ENCODE measurements around the gene GPC6. TPM values are rescaled to one million over a fixed set of nuclear protein-coding genes. Genes with fewer than 3 reads are reported as not detected.
A peak's percentile ranks its signal among the peaks of the same experiment; 100 is the strongest.

GPC6 gene
- total and polyA plus RNA-seq, 2 experiments from 2014 or later: 14.4 to 43.3 TPM

DNA sequence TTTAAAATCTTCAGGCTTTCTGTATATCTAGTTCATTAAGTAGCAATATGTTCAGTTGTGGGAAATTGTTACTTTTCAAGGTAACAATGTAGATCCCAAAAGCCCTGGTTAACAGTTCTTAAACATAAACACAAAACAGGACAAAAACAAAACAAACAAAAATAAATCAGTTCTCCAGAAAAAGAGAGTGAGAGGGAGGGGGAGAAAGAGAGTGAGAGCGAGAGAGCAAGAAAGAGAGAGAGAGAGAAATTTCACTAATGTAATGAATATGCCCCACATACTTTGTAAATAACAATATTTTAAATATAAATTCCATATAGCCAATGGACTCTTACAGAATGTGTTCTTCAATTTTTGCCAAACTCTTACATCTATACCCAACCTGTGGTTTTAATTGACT, 275.5 kb downstream of the GPC6 start:
- no peaks in the 10 kb centered on the region for H3K36me3 ChIP-seq
- H3K9me3 ChIP-seq (ENCODE audit: low read depth): no peaks in the 10 kb centered on the region
- TF ChIP-seq, protein P1, sequence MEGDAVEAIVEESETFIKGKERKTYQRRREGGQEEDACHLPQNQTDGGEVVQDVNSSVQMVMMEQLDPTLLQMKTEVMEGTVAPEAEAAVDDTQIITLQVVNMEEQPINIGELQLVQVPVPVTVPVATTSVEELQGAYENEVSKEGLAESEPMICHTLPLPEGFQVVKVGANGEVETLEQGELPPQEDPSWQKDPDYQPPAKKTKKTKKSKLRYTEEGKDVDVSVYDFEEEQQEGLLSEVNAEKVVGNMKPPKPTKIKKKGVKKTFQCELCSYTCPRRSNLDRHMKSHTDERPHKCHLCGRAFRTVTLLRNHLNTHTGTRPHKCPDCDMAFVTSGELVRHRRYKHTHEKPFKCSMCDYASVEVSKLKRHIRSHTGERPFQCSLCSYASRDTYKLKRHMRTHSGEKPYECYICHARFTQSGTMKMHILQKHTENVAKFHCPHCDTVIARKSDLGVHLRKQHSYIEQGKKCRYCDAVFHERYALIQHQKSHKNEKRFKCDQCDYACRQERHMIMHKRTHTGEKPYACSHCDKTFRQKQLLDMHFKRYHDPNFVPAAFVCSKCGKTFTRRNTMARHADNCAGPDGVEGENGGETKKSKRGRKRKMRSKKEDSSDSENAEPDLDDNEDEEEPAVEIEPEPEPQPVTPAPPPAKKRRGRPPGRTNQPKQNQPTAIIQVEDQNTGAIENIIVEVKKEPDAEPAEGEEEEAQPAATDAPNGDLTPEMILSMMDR (IDR thresholded peaks at IDR 0.05; ENCODE audit: low read depth, low read length): no peak
- no peak overlapping the region for H3K4me3 ChIP-seq
- no peak for DNase-seq (ENCODE audit: low read depth in 1 of 2, low spot score in 1 of 2)
- no peaks in the 10 kb centered on the region for H3K27me3 ChIP-seq
- no peak overlapping the region for H3K27ac ChIP-seq
- peaks cover 25% of the 10 kb centered on the region for H3K4me1 ChIP-seq (ENCODE audit: low read depth)

DNA sequence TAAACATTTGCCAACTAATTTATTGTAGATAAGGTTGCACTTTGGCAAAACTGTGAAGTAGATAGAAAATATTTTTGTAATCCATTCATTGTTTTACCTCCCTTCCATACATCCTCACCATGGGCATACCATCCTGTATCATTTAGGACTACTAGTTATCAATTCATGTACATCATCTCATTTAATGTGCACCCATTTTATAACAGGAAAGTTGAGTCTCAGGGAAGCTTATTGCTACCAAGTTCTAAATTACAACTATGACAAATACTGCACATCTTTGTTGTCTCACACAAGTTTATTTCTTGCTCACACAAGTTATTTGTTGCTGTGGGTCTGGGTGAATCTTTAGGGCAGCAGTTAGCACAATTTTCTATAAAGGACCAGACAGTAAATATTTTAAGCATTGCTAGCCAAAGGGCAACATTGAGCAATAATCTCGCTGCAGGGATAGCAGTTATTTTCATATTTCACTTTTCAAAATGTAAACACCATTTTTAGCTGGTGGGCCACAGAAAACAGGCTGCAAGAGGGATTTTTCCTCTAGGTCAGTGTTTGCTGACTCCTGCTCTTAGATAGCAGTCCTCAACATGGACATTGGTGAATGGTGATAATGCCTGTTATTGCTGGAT, 276.5 kb downstream of the GPC6 start:
- H3K27ac ChIP-seq: no peak overlapping the region
- TF ChIP-seq, protein P1 (IDR thresholded peaks at IDR 0.05; ENCODE audit: low read depth, low read length): no peak
- peaks cover 20% of the 10 kb centered on the region for H3K4me1 ChIP-seq (ENCODE audit: low read depth)
- H3K27me3 ChIP-seq: no peaks in the 10 kb centered on the region
- DNase-seq (ENCODE audit: low read depth in 1 of 2, low spot score in 1 of 2): no peak
- H3K4me3 ChIP-seq: no peak overlapping the region
- H3K9me3 ChIP-seq (ENCODE audit: low read depth): no peaks in the 10 kb centered on the region
- H3K36me3 ChIP-seq: no peaks in the 10 kb centered on the region

GRCh38 chr13:93505104-93505952, 278.7 kb downstream of the GPC6 start:
- Histone ChIP-seq H3K27me3 (no peaks in the 10 kb centered on the region), H3K4me3 (no peak overlapping the region), H3K9me3 (ENCODE audit: low read depth) (no peaks in the 10 kb centered on the region), H3K27ac (no peak overlapping the region), H3K4me1 (ENCODE audit: low read depth) (peaks cover 20% of the 10 kb centered on the region), H3K36me3 (no peaks in the 10 kb centered on the region)
- DNase-seq (ENCODE audit: low read depth in 1 of 2, low spot score in 1 of 2): peak; percentile 36 to 73
- TF ChIP-seq, protein P1 (IDR thresholded peaks at IDR 0.05; ENCODE audit: low read depth, low read length): no peak

- TF ChIP-seq, protein P1 (IDR thresholded peaks at IDR 0.05; ENCODE audit: low read depth, low read length): no peak
- H3K4me3 ChIP-seq: no peak overlapping the region
- H3K27me3 ChIP-seq: no peaks in the 10 kb centered on the region
- no peaks in the 10 kb centered on the region for H3K36me3 ChIP-seq
- no peaks in the 10 kb centered on the region for H3K4me1 ChIP-seq (ENCODE audit: low read depth)
- no peak for DNase-seq (ENCODE audit: low read depth in 1 of 2, low spot score in 1 of 2)
- H3K9me3 ChIP-seq (ENCODE audit: low read depth): no peaks in the 10 kb centered on the region
- H3K27ac ChIP-seq: no peak overlapping the region
Observed at GRCh38 chr13:93511011-93511410, 284.4 kb downstream of the GPC6 start.

- no peaks in the 10 kb centered on the region for H3K36me3 ChIP-seq
- no peak overlapping the region for H3K4me3 ChIP-seq
- H3K27me3 ChIP-seq: no peaks in the 10 kb centered on the region
- TF ChIP-seq, protein P1 (IDR thresholded peaks at IDR 0.05; ENCODE audit: low read depth, low read length): no peak
- no peak for DNase-seq (ENCODE audit: low read depth in 1 of 2, low spot score in 1 of 2)
- no peaks in the 10 kb centered on the region for H3K9me3 ChIP-seq (ENCODE audit: low read depth)
- H3K27ac ChIP-seq: no peak overlapping the region
- H3K4me1 ChIP-seq (ENCODE audit: low read depth): no peaks in the 10 kb centered on the region
Observed at GRCh38 chr13:93515267-93515666, 288.7 kb downstream of the GPC6 start.
